Activated B cell treated with CpG ODN at 0.5 μM for 24 hours (primary cell): ENCODE results near the gene RRAS. TPM values are rescaled to one million over a fixed set of nuclear protein-coding genes. Genes with fewer than 3 reads are reported as not detected.

Source experiments
- ATAC-seq: fragments of 200-7000 bp; cut with Tn5 transposase; one replicate; pipeline ENCODE4 v1.10.0; 2021; ENCODE audit warnings: low read depth, mild to moderate bottlenecking, moderate library complexity
- CTCF ChIA-PET: fragments of 350-600 bp; sonication (Branson Sonifier 250); formaldehyde crosslinking; loops from one replicate; lab custom pipeline; 2021; ENCODE audit warnings: antibody characterized with exemption; lab: Charles Lee
- POLR2A ChIA-PET: fragments of 350-600 bp; sonication (Branson Sonifier 250); formaldehyde crosslinking; loops from one replicate; lab custom pipeline; 2021; ENCODE audit warnings: antibody characterized with exemption; lab: Charles Lee
- DNase-seq: peaks from one replicate; pipeline ENCODE4 v3.0.0; 2022
- H3K27ac Mint-ChIP-seq: one replicate; pipeline ENCODE4 v1.8.0; 2020; ENCODE audit warnings: mixed read lengths
- H3K27me3 Mint-ChIP-seq: one replicate; pipeline ENCODE4 v1.8.0; 2021; ENCODE audit warnings: mixed read lengths
- H3K36me3 Mint-ChIP-seq: one replicate; pipeline ENCODE4 v1.8.0; 2021; ENCODE audit warnings: low read depth, mixed read lengths
- H3K4me1 Mint-ChIP-seq: one replicate; pipeline ENCODE4 v1.8.0; 2021; ENCODE audit warnings: mixed read lengths
- H3K4me3 Mint-ChIP-seq: one replicate; pipeline ENCODE4 v1.8.0; 2020; ENCODE audit warnings: mild to moderate bottlenecking, mixed read lengths
- H3K9me3 Mint-ChIP-seq: one replicate; pipeline ENCODE4 v1.8.0; 2020; ENCODE audit warnings: mixed read lengths
- CTCF ChIP-seq: fragments of 200-600 bp; IDR thresholded peaks from one replicate; pipeline ENCODE4 v1.8.0; 2022; ENCODE audit warnings: antibody characterized with exemption, mild to moderate bottlenecking
- intact Hi-C: fragments of 100-400 bp; cut with micrococcal nuclease; formaldehyde crosslinking; loops from one replicate; pipeline ENCODE4 v1.15.1; 2024
- total RNA-seq: library from RNA; stranded (reverse); gene quantifications from 2 replicates; pipeline ENCODE4 v1.2.3, GENCODE V29; 2022

Gene RRAS
- total RNA-seq, 1 donor from 2014 or later, result 5.1 TPM

GRCh38 chr19:49658566-49659442 lies 18.9 kb upstream of the RRAS start:
- DNase-seq (no peak), ATAC-seq (no peak)
- Mint-ChIP-seq H3K4me3 (no peak overlapping the region), H3K9me3 (no peaks in the 10 kb centered on the region), H3K27ac (no peak overlapping the region), H3K36me3 (peaks cover 79% of the 10 kb centered on the region), H3K4me1 (peaks cover 12% of the 10 kb centered on the region), H3K27me3 (no peaks in the 10 kb centered on the region)
- ChIA-PET POLR2A (no interaction called here), CTCF (no interaction called here)
- TF ChIP-seq CTCF, result no peak
- intact Hi-C loops, result no loop called here

- no peak overlapping the region for H3K27ac Mint-ChIP-seq
- H3K4me1 Mint-ChIP-seq, result peaks cover 5% of the 10 kb centered on the region
- intact Hi-C loops, result no loop called here
- H3K4me3 Mint-ChIP-seq, result no peak overlapping the region
- no peaks in the 10 kb centered on the region for H3K27me3 Mint-ChIP-seq
- no peak for TF ChIP-seq CTCF
- no peak for ATAC-seq
- CTCF ChIA-PET, result no interaction called here
- POLR2A ChIA-PET, result no interaction called here
- no peak for DNase-seq
- H3K9me3 Mint-ChIP-seq, result no peaks in the 10 kb centered on the region
- H3K36me3 Mint-ChIP-seq, result peaks cover 84% of the 10 kb centered on the region
Observed at GRCh38 chr19:49658139-49658517, 18.2 kb upstream of the RRAS start.

- intact Hi-C loops, result no loop called here
- ATAC-seq, result no peak
- Mint-ChIP-seq H3K27me3 (no peaks in the 10 kb centered on the region), H3K27ac (no peak overlapping the region), H3K4me3 (no peak overlapping the region), H3K36me3 (peaks cover 82% of the 10 kb centered on the region), H3K9me3 (no peaks in the 10 kb centered on the region), H3K4me1 (no peaks in the 10 kb centered on the region)
- ChIA-PET POLR2A (interaction anchor here (0.7 kb wide), 1 partner anchor 58 kb away, joined by 3 read pairs; no protein-coding TSS in a partner anchor), CTCF (no interaction called here)
- no peak for TF ChIP-seq CTCF
- no peak for DNase-seq
Observed at GRCh38 chr19:49657493-49658138, 17.7 kb upstream of the RRAS start.

GRCh38 chr19:49656456-49657109 lies 16.6 kb upstream of the RRAS start:
- Mint-ChIP-seq H3K4me3 (no peak overlapping the region), H3K27me3 (no peaks in the 10 kb centered on the region), H3K4me1 (no peaks in the 10 kb centered on the region), H3K9me3 (no peaks in the 10 kb centered on the region), H3K27ac (no peak overlapping the region), H3K36me3 (peaks cover 78% of the 10 kb centered on the region)
- no peak for DNase-seq
- ATAC-seq, result no peak
- POLR2A ChIA-PET, result interaction anchor here (0.9 to 1.0 kb wide), 2 partner anchors 14 to 15 kb away, joined by 3 read pairs; partner anchors contain the start of gene SCAF1
- CTCF ChIA-PET, result no interaction called here
- intact Hi-C loops, result no loop called here
- TF ChIP-seq CTCF, result no peak
